ENCODE results near the gene TRIM13. TPM values are rescaled to one million over a fixed set of nuclear protein-coding genes. Genes with fewer than 3 reads are reported as not detected.
"Not testable (repeated sequence)": the region's sequence is repeated elsewhere in the genome, so short reads cannot be mapped to it uniquely, and the experiment has no call there.

Gene TRIM13
- total RNA-seq, 1 donor from 2014 or later = 41.9 TPM

DNA sequence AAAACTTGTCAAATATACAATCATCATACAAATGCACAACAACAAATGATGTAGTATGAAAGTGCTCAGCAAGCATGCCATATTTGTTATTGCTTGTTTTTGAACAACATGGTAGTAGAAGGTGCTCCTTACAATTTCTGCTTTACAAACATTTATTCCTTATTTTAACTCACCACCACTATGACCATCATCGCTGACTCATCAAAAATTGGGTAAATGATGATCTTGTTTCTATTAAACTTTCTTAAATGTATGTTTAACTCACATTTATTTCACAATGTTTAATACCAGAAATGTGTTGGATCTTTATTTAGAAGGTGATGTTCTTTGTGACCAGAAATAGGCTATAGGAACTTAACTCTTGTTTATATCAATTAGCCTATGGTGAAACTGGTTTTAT lies 63.9 kb downstream of the TRIM13 start:
- no peak for DNase-seq (ENCODE audit: low spot score)

DNA sequence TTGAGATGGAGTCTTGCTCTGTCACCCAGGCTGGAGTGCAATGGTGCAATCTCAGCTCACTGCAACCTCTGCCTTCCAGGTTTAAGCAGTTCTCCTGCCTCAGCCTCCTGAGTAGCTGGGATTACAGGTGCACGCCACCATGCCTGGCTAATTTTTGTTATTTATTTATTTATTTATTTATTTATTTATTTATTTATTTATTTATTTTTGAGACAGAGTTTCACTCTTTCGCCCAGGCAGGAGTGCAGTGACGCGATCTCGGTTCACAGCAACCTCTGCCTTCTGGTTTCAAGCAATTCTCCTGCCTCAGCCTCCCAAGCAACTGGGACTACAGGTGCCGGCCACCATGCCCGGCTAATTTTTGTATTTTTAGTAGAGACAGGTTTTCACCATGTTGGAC lies 65.5 kb downstream of the TRIM13 start:
- DNase-seq (ENCODE audit: low spot score) = not testable (repeated sequence)

DNA sequence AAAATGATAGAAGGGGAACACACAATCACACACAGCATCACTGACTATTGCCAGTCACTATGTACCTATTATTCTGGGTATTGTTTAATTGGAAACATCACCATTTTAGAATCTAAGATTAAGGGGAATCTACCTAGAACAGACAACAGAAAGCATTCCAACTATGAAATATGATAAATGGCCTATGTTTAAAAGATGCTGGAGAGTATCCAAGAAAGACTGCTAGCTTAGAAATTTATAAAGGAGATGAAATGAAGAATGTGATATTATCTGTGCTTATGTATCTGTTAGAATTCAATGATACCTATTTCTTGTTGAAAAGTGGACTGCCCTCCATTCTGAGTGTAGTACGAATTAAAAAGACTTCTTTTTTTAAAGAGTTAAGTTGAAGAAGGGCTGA lies 68.9 kb downstream of the TRIM13 start:
- DNase-seq (ENCODE audit: low spot score) = no peak

Other genes with a start within 250 kb of the TRIM13 start
- 44.3 TPM for gene KPNA3, start 204.4 kb upstream of the TRIM13 start, total RNA-seq (ENCODE audit: insufficient read depth, low replicate concordance)
- 10.4 TPM for gene SPRYD7, start 60.7 kb upstream of the TRIM13 start, total RNA-seq (ENCODE audit: insufficient read depth, low replicate concordance)
- 5.3 TPM for gene KCNRG, start 18.4 kb downstream of the TRIM13 start, total RNA-seq (ENCODE audit: insufficient read depth, low replicate concordance)